ENCODE measurements around the gene KCNAB1.

DNA sequence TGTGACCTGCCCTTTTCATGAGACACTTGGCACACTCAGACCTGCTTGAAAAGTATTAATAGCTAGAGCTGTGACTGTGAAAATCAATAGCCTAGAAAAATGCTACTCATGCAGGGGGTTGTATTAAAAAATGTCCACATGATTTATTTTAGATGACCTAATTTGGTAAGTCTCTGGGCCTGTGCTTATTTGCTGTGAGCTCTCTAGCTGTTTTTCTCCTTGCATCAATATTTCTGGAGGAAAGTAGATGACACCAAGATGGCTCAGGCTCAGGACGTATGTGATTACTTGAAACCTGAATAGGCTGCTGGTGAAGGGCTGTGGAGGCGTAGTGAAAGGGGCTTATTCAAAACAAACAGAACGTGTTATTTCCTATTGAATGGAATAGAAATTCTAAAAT lies 29.5 kb downstream of the KCNAB1 start:
- TF ChIP-seq, protein P1, sequence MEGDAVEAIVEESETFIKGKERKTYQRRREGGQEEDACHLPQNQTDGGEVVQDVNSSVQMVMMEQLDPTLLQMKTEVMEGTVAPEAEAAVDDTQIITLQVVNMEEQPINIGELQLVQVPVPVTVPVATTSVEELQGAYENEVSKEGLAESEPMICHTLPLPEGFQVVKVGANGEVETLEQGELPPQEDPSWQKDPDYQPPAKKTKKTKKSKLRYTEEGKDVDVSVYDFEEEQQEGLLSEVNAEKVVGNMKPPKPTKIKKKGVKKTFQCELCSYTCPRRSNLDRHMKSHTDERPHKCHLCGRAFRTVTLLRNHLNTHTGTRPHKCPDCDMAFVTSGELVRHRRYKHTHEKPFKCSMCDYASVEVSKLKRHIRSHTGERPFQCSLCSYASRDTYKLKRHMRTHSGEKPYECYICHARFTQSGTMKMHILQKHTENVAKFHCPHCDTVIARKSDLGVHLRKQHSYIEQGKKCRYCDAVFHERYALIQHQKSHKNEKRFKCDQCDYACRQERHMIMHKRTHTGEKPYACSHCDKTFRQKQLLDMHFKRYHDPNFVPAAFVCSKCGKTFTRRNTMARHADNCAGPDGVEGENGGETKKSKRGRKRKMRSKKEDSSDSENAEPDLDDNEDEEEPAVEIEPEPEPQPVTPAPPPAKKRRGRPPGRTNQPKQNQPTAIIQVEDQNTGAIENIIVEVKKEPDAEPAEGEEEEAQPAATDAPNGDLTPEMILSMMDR (IDR thresholded peaks at IDR 0.05) = no peak
- TF ChIP-seq POLR2AphosphoS5 (IDR thresholded peaks at IDR 0.05) = no peak

Data from breast epithelium (tissue), 3 donors.